PC-3 (cell line): ENCODE measurements around the gene FA2H.

Experiments used
- EZH2phosphoT487 ChIP-seq: fragments of 300-600 bp; sonication (generic); IDR thresholded peaks from 2 replicates; pipeline ENCODE4 v1.6.1; 2018; ENCODE audit warnings: mild to moderate bottlenecking, antibody characterized with exemption, low read length, borderline replicate concordance
- TF ChIP-seq, protein P1 (sequence below): fragments of 300-600 bp; sonication (generic); conservative IDR thresholded peaks from 2 replicates; pipeline ENCODE4 v1.5.1; 2017; ENCODE audit warnings: antibody characterized with exemption, low read depth, mild to moderate bottlenecking, low read length

DNA sequence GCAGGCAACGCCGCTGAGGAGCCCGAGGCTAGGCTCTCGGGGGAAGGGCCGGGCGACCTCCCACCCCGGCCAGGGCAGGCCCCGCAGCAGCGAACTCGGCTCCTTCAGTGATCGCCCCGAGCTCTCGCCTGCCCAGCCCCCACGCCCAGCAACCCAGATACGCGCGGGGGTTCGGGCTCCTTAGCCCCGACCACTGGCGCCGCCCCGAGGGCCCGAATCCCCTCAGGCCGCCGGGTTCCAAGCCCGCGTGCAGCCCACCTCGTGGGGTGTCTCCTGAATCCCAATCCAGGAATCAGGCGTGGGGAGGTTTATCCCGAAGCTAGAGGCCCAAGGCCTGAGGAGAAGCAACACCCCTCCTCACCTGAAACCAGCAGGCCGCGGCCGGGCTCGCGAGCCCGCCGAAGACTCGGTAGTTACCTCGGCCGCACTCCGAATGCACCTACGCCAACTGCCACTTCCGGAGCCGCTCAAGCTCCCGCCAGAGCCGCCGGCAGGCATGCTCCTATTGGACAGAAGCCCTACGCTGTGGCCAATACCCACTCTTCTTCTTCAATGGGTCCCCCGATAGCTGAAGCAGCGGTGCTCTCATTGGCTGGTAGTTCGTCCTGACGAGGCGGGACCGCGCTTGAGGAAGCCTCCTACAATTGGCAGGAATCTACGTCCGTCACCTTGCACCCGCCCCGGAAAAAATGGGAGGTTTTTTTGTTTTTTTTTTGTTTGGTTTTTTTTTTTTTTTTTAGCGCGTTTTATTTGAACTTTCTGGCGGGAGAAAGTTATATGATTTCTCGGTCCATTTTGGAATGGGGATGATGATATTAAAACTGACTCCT is 108.0 kb downstream of the FA2H start, which contains the start of gene RFWD3:
- TF ChIP-seq, protein P1, sequence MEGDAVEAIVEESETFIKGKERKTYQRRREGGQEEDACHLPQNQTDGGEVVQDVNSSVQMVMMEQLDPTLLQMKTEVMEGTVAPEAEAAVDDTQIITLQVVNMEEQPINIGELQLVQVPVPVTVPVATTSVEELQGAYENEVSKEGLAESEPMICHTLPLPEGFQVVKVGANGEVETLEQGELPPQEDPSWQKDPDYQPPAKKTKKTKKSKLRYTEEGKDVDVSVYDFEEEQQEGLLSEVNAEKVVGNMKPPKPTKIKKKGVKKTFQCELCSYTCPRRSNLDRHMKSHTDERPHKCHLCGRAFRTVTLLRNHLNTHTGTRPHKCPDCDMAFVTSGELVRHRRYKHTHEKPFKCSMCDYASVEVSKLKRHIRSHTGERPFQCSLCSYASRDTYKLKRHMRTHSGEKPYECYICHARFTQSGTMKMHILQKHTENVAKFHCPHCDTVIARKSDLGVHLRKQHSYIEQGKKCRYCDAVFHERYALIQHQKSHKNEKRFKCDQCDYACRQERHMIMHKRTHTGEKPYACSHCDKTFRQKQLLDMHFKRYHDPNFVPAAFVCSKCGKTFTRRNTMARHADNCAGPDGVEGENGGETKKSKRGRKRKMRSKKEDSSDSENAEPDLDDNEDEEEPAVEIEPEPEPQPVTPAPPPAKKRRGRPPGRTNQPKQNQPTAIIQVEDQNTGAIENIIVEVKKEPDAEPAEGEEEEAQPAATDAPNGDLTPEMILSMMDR, result no peak
- TF ChIP-seq EZH2phosphoT487, result no peak
